Measurements from ENCODE around the gene GGT1.
"Not testable (repeated sequence)": the region's sequence is repeated elsewhere in the genome, so short reads cannot be mapped to it uniquely, and the experiment has no call there.

The GGT1 gene

GRCh38 chr22:24603770-24604629 lies 1.0 kb downstream of the GGT1 start:
- H3K27ac Mint-ChIP-seq = peak overlapping the region; percentile 63
- not testable (repeated sequence) for H3K36me3 Mint-ChIP-seq, H3K27me3 Mint-ChIP-seq, H3K9me3 Mint-ChIP-seq
- peak overlapping the region; percentile 6 for H3K4me3 Mint-ChIP-seq
- H3K4me1 Mint-ChIP-seq = peaks cover 25% of the 10 kb centered on the region

GRCh38 chr22:24606340-24606739 lies 3.3 kb downstream of the GGT1 start:
- H3K36me3 Mint-ChIP-seq, H3K4me3 Mint-ChIP-seq: not testable (repeated sequence)

GRCh38 chr22:24607429-24607983 lies 4.5 kb downstream of the GGT1 start:
- not testable (repeated sequence) for H3K27me3 Mint-ChIP-seq, H3K9me3 Mint-ChIP-seq, H3K36me3 Mint-ChIP-seq
- Mint-ChIP-seq H3K4me3 (peak overlapping the region; percentile 96), H3K27ac (peak overlapping the region; percentile 99), H3K4me1 (peaks cover 21% of the 10 kb centered on the region)

More at GRCh38 chr22:24606340-24606739, 3.3 kb downstream of the GGT1 start:
- Mint-ChIP-seq H3K4me1 (peaks cover 25% of the 10 kb centered on the region), H3K27ac (peak overlapping the region; percentile 46)
- not testable (repeated sequence) for H3K27me3 Mint-ChIP-seq, H3K9me3 Mint-ChIP-seq

GRCh38 chr22:24608327-24608726 lies 5.3 kb downstream of the GGT1 start:
- Mint-ChIP-seq H3K4me3 (peak overlapping the region; percentile 96), H3K4me1 (peaks cover 19% of the 10 kb centered on the region)
- not testable (repeated sequence) for H3K27me3 Mint-ChIP-seq, H3K27ac Mint-ChIP-seq, H3K36me3 Mint-ChIP-seq, H3K9me3 Mint-ChIP-seq

GRCh38 chr22:24609888-24610287 lies 6.9 kb downstream of the GGT1 start:
- H3K4me1 Mint-ChIP-seq, H3K4me3 Mint-ChIP-seq, H3K36me3 Mint-ChIP-seq, H3K9me3 Mint-ChIP-seq, H3K27me3 Mint-ChIP-seq, H3K27ac Mint-ChIP-seq: not testable (repeated sequence)

GRCh38 chr22:24614794-24615193 lies 11.8 kb downstream of the GGT1 start:
- not testable (repeated sequence) for H3K27me3 Mint-ChIP-seq

GRCh38 chr22:24621244-24621643 lies 18.3 kb downstream of the GGT1 start:
- not testable (repeated sequence) for H3K4me3 Mint-ChIP-seq, H3K9me3 Mint-ChIP-seq, H3K4me1 Mint-ChIP-seq, H3K27me3 Mint-ChIP-seq, H3K36me3 Mint-ChIP-seq, H3K27ac Mint-ChIP-seq

More at GRCh38 chr22:24614794-24615193, 11.8 kb downstream of the GGT1 start:
- H3K4me3 Mint-ChIP-seq, H3K27ac Mint-ChIP-seq, H3K4me1 Mint-ChIP-seq, H3K36me3 Mint-ChIP-seq, H3K9me3 Mint-ChIP-seq: not testable (repeated sequence)

- H3K36me3 Mint-ChIP-seq, H3K4me3 Mint-ChIP-seq, H3K4me1 Mint-ChIP-seq, H3K27me3 Mint-ChIP-seq, H3K9me3 Mint-ChIP-seq, H3K27ac Mint-ChIP-seq: not testable (repeated sequence)
These were observed 19.6 kb downstream of the GGT1 start for GRCh38 chr22:24622596-24622995.

GRCh38 chr22:24627911-24628310 lies 24.9 kb downstream of the GGT1 start:
- not testable (repeated sequence) for H3K27ac Mint-ChIP-seq, H3K4me3 Mint-ChIP-seq, H3K36me3 Mint-ChIP-seq, H3K27me3 Mint-ChIP-seq, H3K4me1 Mint-ChIP-seq, H3K9me3 Mint-ChIP-seq

GRCh38 chr22:24629069-24629468 lies 26.1 kb downstream of the GGT1 start:
- H3K27me3 Mint-ChIP-seq, H3K27ac Mint-ChIP-seq, H3K4me3 Mint-ChIP-seq, H3K36me3 Mint-ChIP-seq, H3K4me1 Mint-ChIP-seq, H3K9me3 Mint-ChIP-seq: not testable (repeated sequence)

GRCh38 chr22:24630812-24631427 lies 27.9 kb downstream of the GGT1 start:
- not testable (repeated sequence) for H3K4me3 Mint-ChIP-seq, H3K27me3 Mint-ChIP-seq, H3K27ac Mint-ChIP-seq, H3K9me3 Mint-ChIP-seq, H3K36me3 Mint-ChIP-seq
- H3K4me1 Mint-ChIP-seq = peaks cover 19% of the 10 kb centered on the region

- peaks cover 22% of the 10 kb centered on the region for H3K4me1 Mint-ChIP-seq
- not testable (repeated sequence) for H3K36me3 Mint-ChIP-seq, H3K27me3 Mint-ChIP-seq, H3K4me3 Mint-ChIP-seq, H3K9me3 Mint-ChIP-seq, H3K27ac Mint-ChIP-seq
These were observed 28.6 kb downstream of the GGT1 start for GRCh38 chr22:24631430-24632122.

- not testable (repeated sequence) for H3K27ac Mint-ChIP-seq, H3K4me3 Mint-ChIP-seq, H3K27me3 Mint-ChIP-seq, H3K9me3 Mint-ChIP-seq, H3K36me3 Mint-ChIP-seq
- H3K4me1 Mint-ChIP-seq = peaks cover 24% of the 10 kb centered on the region
These were observed 29.6 kb downstream of the GGT1 start for GRCh38 chr22:24632642-24633041.

- not testable (repeated sequence) for H3K36me3 Mint-ChIP-seq, H3K27me3 Mint-ChIP-seq, H3K9me3 Mint-ChIP-seq
- Mint-ChIP-seq H3K4me1 (peaks cover 24% of the 10 kb centered on the region), H3K27ac (peak overlapping the region; percentile 18), H3K4me3 (peak overlapping the region; percentile 2)
These were observed 30.4 kb downstream of the GGT1 start for GRCh38 chr22:24633231-24634023.

GRCh38 chr22:24634776-24635389 lies 31.9 kb downstream of the GGT1 start:
- H3K36me3 Mint-ChIP-seq, H3K9me3 Mint-ChIP-seq, H3K4me3 Mint-ChIP-seq, H3K27me3 Mint-ChIP-seq: not testable (repeated sequence)
- Mint-ChIP-seq H3K4me1 (peaks cover 24% of the 10 kb centered on the region), H3K27ac (peak overlapping the region; percentile 65)

All from activated naive CD4-positive, alpha-beta T cell treated with anti-CD3 and anti-CD28 coated beads, Interleukin-2, amount 50 U/mL, for 24 hours (primary cell).